ENCODE results near the gene UBTD1.

DNA sequence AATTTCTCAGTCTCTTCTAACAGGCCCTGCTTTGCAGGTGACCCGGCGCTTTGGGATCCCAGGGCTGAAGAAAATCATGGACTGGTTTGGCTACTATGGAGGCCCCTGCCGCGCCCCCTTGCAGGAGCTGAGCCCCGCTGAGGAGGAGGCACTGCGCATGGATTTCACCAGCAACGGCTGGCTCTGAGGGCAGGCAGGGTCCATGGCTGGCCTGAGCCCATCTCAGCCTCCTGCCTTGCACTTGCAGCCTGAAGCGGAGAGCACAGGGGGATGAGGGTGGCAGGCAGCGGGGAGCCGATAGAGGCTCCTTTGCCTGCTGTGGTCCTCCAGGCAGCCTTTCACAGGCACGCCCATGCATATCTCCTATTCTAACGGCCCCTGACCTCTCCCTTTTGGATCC, 112.7 kb downstream of the UBTD1 start:
- no peak for TF ChIP-seq CTCF (IDR thresholded peaks at IDR 0.05)
- TF ChIP-seq POLR2A (IDR thresholded peaks at IDR 0.05) = no peak
